GM19240 (cell line): Measurements from ENCODE around the gene SETD1B.
"Not testable (repeated sequence)": the region's sequence is repeated elsewhere in the genome, so short reads cannot be mapped to it uniquely, and the experiment has no call there.

Source experiments
- DNase-seq: peaks from one replicate; pipeline ENCODE4 v3.0.0; 2011; ENCODE audit warnings: low spot score; ENCODE audit not compliant: insufficient read length

Gene SETD1B

DNA sequence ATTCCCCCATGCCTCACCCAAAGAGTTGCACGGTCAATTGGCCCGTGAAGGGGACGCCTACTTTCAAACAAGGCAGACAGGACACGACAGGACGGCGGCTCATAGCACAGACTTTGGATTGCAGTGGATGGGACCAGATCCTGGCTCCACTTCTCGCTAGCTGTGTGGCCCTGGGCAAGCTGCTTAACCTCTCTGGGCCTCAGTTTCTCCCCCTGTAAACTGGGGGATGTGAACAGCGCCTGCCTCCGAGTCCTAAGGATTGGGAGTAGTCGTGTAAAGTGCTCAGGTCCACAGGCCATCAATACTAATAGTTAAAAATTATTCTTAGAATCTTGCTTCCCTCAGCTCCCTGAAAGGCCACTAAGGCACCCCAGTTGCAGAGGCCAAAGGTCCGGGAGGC, 23.4 kb upstream of the SETD1B start:
- DNase-seq = no peak

DNA sequence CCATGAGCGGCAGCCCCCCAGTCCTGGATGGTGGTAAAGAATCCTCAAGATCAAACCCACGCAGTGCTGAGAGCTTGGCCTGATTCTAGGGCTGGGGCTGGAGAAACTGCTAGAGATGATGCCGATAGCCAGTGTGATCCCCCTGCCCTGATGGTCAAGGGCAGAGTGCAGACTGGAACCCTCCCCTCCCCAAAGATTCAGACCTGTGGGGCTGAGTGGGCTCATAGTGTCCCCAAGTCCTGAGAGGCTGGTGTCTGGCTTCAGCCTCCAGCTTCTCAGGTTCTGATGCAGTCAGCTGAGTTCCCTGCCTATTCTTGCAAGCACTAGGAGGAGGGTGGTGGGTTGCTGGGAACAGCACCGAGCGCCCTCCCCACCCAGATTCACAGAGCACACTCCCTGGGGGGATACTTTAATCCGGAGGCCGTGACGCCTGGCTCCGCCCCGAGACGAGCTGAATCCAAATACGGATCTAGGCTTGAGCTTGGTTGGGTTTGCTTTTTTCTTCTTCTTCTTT, 22.3 kb upstream of the SETD1B start:
- DNase-seq = no peak

DNA sequence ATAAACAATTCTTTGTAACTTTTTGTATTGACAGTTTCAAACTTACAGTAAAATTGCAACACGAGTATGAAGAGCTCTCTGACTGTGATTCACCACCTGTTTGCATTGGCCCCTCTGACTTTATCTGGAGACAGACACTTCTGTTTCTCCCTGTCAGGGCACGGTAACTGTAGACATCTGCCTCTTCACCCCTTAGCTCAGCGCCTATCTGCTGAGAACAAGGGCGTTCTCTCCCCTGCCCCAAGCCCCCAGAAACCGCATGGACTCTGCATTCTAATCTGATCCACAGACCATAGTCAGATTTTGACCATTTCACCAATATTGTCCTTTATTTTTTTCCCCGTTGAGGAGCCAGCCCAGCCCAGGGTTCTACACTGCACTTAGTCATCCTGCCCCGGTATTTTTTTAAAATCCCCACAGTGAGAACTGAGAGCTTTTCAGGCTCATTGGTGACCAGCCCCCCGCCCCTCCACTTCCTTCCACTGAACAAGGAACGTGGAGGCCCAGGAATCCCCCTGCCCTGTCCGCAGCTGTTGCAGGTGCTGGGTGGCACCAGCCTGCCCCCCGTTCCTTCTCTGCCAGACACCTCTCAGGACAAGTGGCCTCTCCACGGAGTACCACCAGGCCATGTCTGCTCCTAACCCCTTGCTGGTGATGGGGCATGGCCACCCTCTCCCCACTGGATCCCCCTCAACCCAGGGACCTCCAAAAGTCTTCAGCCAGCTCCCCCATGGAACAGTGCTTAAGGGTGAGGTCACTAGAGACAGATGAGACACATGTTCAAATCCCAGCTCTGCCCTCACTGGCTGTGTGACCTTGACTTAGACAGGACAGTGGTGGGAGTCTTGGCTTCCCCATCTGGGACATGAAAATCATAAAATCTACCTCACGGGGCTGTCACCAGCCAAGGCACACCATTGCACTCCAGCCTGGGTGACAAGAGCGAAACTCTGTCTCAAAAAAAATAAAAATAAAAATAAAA, 21.5 kb upstream of the SETD1B start:
- DNase-seq = no peak

DNA sequence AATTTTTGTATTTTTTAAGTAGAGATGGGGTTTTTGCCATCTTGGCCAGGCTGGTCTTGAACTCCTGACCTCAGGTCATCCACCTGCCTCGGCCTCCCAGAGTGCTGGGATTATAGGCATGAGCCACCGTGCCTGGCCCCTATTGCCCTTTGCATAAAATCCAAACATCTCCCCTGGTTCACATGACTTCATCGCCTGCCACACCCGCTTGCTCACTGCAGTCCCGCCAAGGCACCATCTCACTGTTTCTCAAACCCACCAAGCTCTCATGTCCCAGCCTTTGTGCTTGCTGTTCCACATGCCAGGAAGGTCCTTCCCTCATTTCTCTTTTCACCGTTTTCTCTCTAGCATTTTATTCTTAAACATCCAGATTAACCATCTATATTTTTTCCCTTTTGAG, 20.0 kb upstream of the SETD1B start:
- no peak for DNase-seq

DNA sequence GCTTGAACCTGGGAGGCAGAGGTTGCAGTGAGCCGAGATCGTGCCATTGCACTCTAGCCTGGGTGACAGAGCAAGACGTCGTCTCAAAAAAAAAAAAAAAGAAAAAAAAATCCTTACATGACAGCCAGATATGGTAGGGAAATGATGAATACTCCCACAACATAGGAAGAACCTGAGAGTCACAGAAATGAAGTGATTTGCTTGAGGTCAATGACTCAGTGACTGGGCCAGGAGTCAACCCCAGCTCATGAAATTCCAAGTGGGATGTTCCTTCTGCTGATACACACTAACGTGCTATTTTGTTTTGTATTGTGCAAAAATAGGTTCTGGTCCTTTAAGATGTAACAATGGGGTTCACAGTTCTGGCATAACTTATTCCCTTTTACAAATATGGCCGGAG, 19.3 kb upstream of the SETD1B start:
- no peak for DNase-seq

DNA sequence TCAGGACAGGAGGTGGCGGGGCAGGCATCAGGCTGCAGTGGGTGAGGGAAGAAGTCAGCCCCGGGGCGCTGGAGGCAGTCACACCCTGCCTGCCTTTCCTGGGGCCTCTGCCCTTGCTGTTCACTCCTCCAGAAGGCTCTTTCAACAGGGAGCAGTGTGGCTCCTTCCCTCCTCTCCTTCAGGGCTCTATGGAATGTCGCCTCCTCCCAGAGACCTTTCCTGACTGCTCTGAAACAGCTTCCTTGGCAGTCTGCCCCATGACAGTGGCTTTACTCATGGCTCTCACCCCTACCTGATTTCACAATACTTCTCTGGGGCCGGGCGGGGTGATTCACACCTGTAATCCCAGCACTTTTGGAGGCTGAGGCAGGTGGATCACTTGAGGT, 17.4 kb upstream of the SETD1B start:
- no peak for DNase-seq

DNA sequence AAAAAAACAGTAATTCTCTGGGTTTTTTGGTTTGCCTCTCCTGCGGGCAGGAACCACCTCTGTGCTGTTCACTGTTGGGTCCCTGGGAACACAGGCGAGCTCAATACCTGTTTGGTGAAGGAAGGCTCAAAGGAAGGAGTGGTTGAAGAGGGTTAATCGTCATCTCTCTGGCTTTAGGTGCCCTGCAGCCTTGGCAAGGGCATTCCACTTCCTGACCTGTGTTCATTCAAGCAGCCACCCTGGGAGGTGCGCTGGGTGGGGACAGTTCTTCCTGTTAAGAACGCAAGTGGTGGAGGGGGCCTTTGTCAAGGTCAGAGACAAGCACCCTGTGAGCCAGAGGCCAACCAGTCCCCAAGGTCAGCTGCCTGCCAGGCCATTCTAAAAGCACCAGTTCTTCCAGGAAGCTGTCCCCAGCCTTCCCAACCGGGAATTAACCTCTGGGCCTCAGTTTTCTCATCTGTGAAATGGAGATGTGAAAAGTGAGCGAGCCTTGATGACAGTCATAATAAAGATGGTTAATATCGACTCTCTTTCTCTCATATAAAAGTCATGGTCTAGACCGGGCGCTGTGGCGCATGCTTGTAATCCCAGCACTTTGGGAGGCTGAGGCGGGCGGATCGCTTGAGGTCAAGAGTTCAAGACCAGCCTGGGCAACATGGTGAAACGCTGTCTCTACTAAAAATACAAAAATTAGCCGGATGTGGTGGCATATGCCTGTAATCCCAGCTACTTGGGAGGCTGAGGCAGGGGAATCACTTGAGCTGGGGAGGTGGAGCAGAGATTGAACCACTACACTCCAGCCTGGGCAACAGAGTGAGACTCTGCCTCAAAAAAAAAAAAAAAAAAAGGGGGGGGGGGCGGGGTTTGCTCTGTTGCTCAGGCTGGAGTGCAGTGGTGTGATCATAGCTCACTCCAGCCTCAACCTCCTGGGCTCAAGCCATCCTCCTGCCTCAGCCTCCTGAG, 16.5 kb upstream of the SETD1B start:
- no peak for DNase-seq

DNA sequence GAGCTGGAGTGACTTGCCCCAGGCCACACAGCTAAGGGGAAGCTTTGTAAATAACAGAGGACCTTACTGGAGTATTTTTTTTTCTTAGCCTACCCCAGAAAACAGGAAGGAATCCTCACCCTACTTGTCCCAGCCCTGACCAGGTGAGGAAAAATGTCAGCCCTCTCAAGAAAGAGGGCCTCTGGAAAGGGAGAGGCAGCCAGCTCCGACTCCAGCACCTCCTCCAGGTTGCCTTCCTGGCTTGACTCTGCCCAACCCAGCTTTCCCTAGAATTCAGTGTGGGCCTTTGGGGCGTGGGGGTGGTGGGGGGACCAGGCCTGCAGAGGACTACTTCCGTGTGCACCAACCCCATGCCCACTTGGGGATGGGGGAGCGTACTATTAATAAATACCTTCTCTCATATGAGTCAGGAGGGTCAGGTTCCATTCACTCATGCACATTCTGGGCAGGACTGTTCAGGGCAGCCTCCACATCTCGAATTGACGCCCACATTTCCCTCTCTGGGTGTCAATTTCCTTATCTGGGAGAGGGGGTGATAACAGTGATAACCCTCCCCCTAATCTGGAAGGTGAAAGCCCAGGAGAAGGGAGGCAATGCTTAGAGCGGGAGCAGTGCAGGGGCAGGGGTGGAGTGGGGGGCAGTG, 15.5 kb upstream of the SETD1B start:
- no peak for DNase-seq

DNA sequence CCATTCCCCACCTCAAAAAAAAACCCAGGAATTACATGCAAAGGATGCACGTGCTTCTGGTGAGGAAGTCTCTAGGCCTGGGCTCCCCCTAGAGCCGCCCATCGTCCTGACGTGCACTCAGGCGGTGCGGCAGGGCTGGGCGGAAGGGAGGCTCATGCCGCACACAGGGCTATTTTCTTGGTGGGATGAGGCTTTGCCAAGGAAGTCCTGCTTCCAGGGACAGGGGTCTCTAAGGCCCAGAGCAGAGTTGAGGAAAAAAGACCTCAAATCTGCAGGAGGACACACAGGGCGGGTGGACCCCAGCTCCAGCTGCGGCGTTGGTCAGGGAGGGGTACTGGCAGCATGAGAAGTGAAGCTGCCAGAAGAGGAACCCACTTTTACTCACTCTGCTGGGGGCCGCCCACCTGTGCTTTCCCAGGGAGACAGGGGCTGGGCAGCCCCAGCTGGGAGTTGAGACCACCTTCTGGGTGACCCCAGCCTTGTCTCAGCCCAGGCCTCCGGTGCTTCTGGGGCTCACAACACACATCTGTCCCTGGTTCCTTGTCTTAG, 14.5 kb upstream of the SETD1B start:
- no peak for DNase-seq

DNA sequence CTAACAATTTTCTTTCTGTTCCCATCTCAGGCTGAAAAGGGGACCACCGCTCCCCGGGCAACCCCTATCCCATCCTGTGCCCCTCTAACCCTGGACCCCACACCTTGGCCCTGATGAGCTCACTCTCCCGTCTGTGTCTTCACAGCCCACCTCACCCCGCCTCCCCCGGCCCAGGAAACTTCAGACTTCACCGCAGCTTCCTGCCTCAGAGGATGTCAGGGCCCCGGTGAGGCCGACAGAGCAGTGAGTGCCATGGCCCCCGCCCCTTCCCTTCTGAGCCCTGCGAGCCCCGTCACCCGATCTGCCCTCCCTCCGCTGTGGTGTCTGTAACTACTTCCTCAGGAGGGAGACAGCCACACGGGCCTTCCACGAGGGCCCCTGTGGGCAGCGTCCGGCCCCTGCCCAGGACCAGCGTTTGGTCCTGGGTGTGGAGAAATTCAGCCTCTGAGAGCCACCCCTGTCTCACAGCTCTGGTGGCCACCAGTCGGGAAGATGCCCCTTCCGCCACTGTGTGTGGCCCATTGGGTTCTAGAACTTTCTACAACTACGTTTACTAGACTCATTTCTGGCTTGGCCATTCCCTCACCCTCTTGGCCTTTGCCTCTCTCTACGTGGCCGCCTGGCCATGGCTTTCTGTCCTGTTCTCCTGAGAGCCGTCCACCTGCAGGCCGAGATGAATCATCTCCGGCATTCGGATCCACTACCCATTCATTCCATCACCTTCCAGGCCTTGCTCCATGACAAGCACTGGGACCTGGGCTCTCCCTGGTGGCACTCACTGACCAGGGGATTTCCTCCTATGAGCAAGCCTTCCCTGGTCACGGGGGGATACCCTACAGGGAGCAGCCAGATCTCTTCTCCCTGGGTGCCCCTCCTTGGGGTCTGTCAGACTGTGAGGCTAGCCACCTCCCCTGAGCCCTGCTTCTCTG, 13.7 kb upstream of the SETD1B start:
- no peak for DNase-seq

DNA sequence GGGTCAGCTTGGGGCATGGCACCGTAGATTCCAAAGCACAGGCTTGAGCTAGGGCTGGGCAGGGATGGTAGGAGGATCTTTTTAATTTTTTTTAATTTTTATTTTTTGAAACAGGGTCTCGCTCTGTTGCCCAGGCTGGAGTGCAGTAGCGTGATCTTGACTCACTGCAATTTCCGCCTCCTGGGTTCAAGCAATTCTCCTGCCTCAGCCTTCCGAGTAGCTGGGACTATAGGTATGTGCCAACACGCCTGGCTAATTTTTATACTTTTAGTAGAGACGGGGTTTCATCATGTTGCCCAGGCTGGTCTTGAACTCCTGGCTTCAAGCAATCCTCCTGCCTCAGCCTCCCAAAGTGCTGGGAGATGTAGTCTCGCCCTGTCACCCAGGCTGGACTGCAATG, 13.0 kb upstream of the SETD1B start:
- not testable (repeated sequence) for DNase-seq

DNA sequence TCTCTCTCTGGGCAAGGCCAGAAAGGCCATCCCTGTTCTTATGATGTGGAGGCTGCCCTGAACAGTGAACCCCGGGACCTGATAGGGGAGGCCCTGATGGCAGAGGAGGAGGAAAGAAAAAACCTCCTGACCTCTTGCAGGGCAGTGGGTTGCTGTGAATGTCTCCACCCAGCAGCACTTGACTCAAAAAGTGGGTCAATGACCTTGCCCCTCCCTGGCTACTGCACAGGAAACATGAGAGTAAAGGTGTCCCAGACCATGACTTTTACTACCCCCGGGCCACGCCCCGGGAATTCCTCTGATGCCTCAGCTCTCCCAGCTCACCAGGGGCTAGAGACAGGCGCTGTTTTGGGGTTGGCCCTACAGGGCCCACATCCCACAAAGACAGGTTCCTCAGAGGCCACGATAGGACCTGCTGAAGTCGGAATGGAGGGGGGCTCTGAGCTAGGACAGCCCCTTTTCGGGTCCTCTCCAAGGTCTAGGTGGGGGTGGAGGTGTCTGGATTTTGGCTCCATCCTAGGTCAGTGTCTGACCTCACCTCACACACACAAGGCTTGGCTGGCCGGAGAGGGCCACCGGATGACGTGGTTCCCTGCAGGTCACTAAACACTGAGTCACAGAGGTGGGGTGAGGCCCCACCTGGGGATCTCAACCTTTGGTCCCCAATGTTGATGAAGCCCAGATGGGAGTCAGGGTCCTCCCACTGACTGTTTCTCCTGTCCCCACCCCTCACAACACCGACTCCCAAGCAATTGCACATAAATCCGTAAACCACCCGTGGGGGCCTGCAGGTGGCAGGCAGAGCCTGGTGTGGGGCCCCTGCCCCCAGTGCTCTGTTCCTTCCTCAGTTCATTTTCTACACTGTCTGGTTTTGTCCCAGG, 11.9 kb upstream of the SETD1B start:
- DNase-seq = no peak

DNA sequence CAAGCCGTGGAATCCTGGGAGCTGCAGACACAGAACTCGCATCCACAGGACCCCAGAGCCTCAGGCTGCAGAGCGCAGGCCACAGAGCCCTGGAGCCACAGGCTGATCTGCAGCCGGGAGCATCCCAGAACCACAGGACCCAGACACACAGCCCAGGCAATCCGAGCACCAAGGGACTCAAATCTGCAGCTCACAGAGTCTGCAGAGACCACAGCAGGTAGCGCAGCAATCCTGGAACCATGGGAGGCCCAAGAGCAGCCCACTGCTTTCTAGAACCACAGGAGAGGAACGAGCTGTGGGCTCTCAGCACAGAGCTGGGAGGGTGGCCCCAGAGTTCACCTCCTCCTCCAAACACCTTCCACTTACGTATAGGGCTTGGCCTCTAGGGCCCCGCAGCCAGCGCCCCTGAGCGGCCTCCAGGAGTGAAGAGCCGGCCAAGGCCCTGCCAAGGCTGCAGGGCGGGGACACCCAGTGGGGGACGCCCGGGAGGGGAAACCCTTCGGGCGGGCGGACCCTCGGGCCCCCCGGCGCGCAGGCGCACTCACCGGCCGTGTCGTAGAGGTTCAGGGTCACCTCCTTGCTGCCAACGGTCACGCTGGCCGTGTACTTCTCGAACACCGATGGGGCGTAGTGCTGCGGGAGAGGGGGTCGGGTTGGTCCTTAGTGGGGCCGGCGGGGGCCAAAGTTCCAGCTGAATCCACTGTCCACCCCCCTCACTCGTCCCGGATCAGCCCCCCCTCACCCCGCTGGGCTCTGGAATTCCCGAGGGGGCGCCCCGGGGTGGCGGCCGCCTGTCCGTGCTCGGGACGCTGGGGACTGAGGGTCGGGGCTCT, 11.0 kb upstream of the SETD1B start:
- DNase-seq = no peak

DNA sequence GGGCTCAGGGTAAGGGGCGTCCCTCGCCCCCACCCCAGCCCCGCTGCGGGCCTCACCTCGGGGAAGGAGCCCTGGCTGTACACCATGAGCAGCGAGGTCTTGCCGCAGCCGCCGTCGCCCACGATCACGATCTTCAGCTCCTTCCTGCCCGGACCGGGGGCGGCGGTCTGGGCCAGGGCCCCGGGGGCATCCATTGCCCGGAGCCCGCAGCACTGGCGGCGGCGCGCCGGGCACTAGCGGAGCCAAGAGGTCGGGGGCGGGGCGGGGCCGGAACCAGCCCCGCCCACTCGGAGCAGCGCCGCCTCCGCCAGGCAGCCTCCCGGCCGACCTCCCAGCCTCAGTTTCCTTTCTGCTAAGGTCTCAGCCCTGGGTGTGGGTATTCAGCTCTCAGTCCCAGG, 10.4 kb upstream of the SETD1B start, which contains the start of gene RHOF:
RHOF (minus strand) TSS at position 249 of the 398 bp plus-strand sequence; CDS start at position 194, 55 bp downstream.
- DNase-seq = no peak

DNA sequence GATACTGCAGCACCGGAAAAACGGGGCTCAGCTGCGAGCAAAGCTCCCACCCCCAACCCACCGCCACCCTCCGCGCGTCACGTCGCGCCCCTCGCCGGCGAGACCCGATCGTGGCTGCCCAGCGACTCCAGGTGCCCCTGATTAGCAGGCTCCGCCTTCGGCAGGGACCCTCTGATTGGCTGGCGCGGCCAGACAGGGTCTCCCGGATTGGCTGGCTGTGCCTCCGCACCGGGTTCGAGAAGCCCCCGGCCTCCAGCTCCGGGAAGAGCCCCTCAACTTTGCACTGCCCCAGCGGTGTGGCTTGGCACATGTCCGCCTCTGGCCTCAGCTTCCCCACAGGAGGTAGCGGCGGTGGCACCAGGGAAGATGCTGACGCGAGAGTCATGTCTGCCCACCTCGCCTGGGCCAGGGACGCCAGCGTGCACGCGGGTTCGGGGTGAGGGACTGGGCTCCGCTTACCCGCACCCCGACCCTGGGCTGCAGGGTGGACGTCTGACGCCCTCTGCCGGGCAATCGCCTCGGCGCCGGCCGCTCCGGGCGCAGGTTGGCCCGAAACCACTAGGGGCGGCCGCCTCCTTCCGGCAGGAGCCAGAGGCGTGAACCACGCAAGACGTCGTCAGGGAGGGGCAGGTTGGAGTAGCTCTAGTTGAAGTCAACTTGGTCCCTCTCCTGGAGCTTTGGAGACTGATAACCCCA, 9.8 kb upstream of the SETD1B start:
- DNase-seq = no peak

DNA sequence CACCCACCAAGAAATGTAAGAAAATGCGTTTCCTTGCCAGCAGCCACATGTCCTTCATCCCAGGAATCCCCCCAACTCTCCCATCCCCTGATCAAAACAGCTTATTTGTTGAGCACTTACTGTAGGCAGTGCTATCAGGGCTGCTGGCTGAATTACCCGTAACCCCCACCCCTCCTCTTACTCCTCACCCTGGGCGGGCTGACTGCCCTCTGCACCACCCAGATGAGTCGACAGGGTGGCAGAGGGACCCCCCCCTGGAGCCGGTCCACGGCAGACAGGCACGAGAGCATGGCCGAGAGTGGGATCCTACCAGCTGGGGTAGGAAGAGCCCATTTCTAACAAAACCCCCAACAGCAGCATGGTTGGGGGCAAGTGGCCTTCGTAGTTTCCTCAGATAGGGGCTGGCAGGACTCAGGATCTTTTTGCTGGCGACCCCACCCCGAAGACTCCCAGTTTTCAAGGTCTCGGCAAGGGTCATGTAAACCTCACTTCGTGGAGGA, 9.2 kb upstream of the SETD1B start:
- no peak for DNase-seq
